ENCODE measurements around the gene LRRC71. TPM values are rescaled to one million over a fixed set of nuclear protein-coding genes. Genes with fewer than 3 reads are reported as not detected.

The LRRC71 gene
- total RNA-seq, 1 donor from 2014 or later, result not detected

- Histone ChIP-seq H3K79me2 (ENCODE audit: low read depth) (no peaks in the 10 kb centered on the region), H3K36me3 (no peaks in the 10 kb centered on the region), H3K27ac (no peak overlapping the region), H4K20me1 (ENCODE audit: low read depth) (peaks cover 10% of the 10 kb centered on the region), H3K4me1 (peaks cover 11% of the 10 kb centered on the region), H3K4me2 (no peak overlapping the region), H3K9me3 (ENCODE audit: low read depth) (no peaks in the 10 kb centered on the region), H3K9ac (no peak overlapping the region), H3K27me3 (peaks cover 8% of the 10 kb centered on the region), H3K4me3 (no peak overlapping the region), H3F3A (ENCODE audit: low read depth) (no peaks in the 10 kb centered on the region), H2AFZ (replicated peaks) (no peak overlapping the region)
- TF ChIP-seq EZH2 (IDR thresholded peaks at IDR 0.05) (no peak), EZH2phosphoT487 (IDR thresholded peaks at IDR 0.05) (no peak), CTCF (IDR thresholded peaks at IDR 0.05) (no peak)
- no peak overlapping the region for H3K27ac Mint-ChIP-seq
- no peaks in the 10 kb centered on the region for H3K9me3 Mint-ChIP-seq
- DNase-seq (ENCODE audit: low spot score), result no peak
- peaks cover 9% of the 10 kb centered on the region for H3K4me1 Mint-ChIP-seq
- no peak overlapping the region for H3K4me3 Mint-ChIP-seq
- peaks cover 12% of the 10 kb centered on the region for H3K27me3 Mint-ChIP-seq (ENCODE audit: insufficient read depth, low read depth)
- H3K36me3 Mint-ChIP-seq, result peaks cover 26% of the 10 kb centered on the region
These were observed 15.8 kb downstream of the LRRC71 start for GRCh38 chr1:156936191-156936590.

GRCh38 chr1:156936721-156937220 lies 16.3 kb downstream of the LRRC71 start:
- Histone ChIP-seq H3K9ac (no peak overlapping the region), H3K36me3 (no peaks in the 10 kb centered on the region), H3K4me1 (peaks cover 11% of the 10 kb centered on the region), H3K9me3 (ENCODE audit: low read depth) (no peaks in the 10 kb centered on the region), H3K79me2 (ENCODE audit: low read depth) (no peaks in the 10 kb centered on the region), H3K27me3 (peaks cover 3% of the 10 kb centered on the region), H3K27ac (no peak overlapping the region), H3F3A (ENCODE audit: low read depth) (no peaks in the 10 kb centered on the region), H4K20me1 (ENCODE audit: low read depth) (peaks cover 10% of the 10 kb centered on the region), H3K4me2 (no peak overlapping the region), H3K4me3 (no peak overlapping the region), H2AFZ (replicated peaks) (no peak overlapping the region)
- Mint-ChIP-seq H3K27ac (no peak overlapping the region), H3K9me3 (no peaks in the 10 kb centered on the region), H3K4me3 (no peak overlapping the region), H3K36me3 (peaks cover 26% of the 10 kb centered on the region), H3K27me3 (ENCODE audit: insufficient read depth, low read depth) (peaks cover 12% of the 10 kb centered on the region), H3K4me1 (peaks cover 9% of the 10 kb centered on the region)
- TF ChIP-seq CTCF (IDR thresholded peaks at IDR 0.05), result no peak
- no peak for TF ChIP-seq EZH2 (IDR thresholded peaks at IDR 0.05)
- no peak for TF ChIP-seq EZH2phosphoT487 (IDR thresholded peaks at IDR 0.05)
- no peak for DNase-seq (ENCODE audit: low spot score)

- Histone ChIP-seq H3K79me2 (ENCODE audit: low read depth) (no peaks in the 10 kb centered on the region), H3K27ac (no peak overlapping the region), H3K4me3 (no peak overlapping the region), H4K20me1 (ENCODE audit: low read depth) (peaks cover 6% of the 10 kb centered on the region), H2AFZ (replicated peaks) (no peak overlapping the region), H3K36me3 (no peaks in the 10 kb centered on the region), H3K9me3 (ENCODE audit: low read depth) (no peaks in the 10 kb centered on the region), H3K4me2 (no peak overlapping the region), H3K27me3 (no peaks in the 10 kb centered on the region), H3F3A (ENCODE audit: low read depth) (no peaks in the 10 kb centered on the region), H3K9ac (no peak overlapping the region), H3K4me1 (peaks cover 8% of the 10 kb centered on the region)
- TF ChIP-seq EZH2 (IDR thresholded peaks at IDR 0.05), result no peak
- TF ChIP-seq CTCF (IDR thresholded peaks at IDR 0.05), result no peak
- no peak for TF ChIP-seq EZH2phosphoT487 (IDR thresholded peaks at IDR 0.05)
- H3K27ac Mint-ChIP-seq, result no peak overlapping the region
- no peak overlapping the region for H3K4me3 Mint-ChIP-seq
- H3K27me3 Mint-ChIP-seq (ENCODE audit: insufficient read depth, low read depth), result peaks cover 6% of the 10 kb centered on the region
- H3K36me3 Mint-ChIP-seq, result peaks cover 30% of the 10 kb centered on the region
- DNase-seq (ENCODE audit: low spot score), result no peak
- H3K4me1 Mint-ChIP-seq, result peaks cover 4% of the 10 kb centered on the region
- no peaks in the 10 kb centered on the region for H3K9me3 Mint-ChIP-seq
These were observed 17.5 kb downstream of the LRRC71 start for GRCh38 chr1:156937883-156938282.
